C4-2B (cell line): ENCODE data around the gene RPTOR.

Experiments used
- ZFX ChIP-seq: fragments of 450-650 bp; IDR thresholded peaks from 2 replicates; pipeline ENCODE4 v1.6.1; 2017
- TF ChIP-seq, protein P1 (sequence below): fragments of 450-650 bp; conservative IDR thresholded peaks from 2 replicates; pipeline ENCODE4 v1.5.1; 2017; ENCODE audit warnings: mild to moderate bottlenecking

DNA sequence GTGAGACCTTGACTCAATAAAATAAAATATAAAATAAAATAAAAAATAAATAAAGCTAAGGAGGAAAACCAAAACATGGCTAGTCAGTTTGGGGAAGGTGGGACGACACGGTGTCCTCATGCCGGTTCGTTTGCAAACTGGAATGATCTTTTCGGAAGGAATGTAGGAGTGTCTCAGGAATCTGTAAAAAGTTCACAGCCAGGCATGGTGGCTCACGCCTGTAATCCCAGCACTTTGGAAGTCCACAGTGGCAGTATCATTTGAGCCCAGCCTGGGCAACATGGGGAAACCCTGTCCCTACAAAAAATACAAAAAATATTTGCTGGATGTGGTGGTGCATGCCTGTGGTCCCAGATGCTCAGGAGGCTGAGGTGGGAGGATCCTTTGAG is 14.7 kb upstream of the RPTOR start:
- TF ChIP-seq, protein P1, sequence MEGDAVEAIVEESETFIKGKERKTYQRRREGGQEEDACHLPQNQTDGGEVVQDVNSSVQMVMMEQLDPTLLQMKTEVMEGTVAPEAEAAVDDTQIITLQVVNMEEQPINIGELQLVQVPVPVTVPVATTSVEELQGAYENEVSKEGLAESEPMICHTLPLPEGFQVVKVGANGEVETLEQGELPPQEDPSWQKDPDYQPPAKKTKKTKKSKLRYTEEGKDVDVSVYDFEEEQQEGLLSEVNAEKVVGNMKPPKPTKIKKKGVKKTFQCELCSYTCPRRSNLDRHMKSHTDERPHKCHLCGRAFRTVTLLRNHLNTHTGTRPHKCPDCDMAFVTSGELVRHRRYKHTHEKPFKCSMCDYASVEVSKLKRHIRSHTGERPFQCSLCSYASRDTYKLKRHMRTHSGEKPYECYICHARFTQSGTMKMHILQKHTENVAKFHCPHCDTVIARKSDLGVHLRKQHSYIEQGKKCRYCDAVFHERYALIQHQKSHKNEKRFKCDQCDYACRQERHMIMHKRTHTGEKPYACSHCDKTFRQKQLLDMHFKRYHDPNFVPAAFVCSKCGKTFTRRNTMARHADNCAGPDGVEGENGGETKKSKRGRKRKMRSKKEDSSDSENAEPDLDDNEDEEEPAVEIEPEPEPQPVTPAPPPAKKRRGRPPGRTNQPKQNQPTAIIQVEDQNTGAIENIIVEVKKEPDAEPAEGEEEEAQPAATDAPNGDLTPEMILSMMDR = no peak
- no peak for TF ChIP-seq ZFX
